SK-N-SH (cell line): ENCODE measurements around the gene SLC8A2.

Experiments
- CTCF ChIP-seq: fragments of 200-600 bp; sonication (generic); IDR thresholded peaks from 2 replicates; pipeline ENCODE4 v1.6.1; 2017; ENCODE audit warnings: antibody characterized with exemption, mild to moderate bottlenecking, moderate library complexity
- EP300 ChIP-seq, 2 experiments: IDR thresholded peaks; 2 replicates each; pipeline versions ENCODE4 v1.4.0 to v1.6.1; 2012; ENCODE audit warnings: borderline replicate concordance in 1 of 2, low read depth in 1 of 2, low read length in 1 of 2
- FOSL2 ChIP-seq: IDR thresholded peaks from 2 replicates; pipeline ENCODE4 v1.4.0; 2012; ENCODE audit warnings: low read depth, mild to moderate bottlenecking, moderate library complexity, borderline replicate concordance
- GATA2 ChIP-seq: sonication (generic); formaldehyde crosslinking; IDR thresholded peaks from 2 replicates; pipeline ENCODE4 v1.5.0; 2020; ENCODE audit warnings: mild to moderate bottlenecking, missing genetic modification reagents
- IRF3 ChIP-seq: fragments of 150-350 bp; IDR thresholded peaks from 2 replicates; pipeline ENCODE4 v1.6.1; 2016; ENCODE audit warnings: mild to moderate bottlenecking, low read depth, low read length
- POLR2AphosphoS5 ChIP-seq: IDR thresholded peaks from 2 replicates; pipeline ENCODE4 v1.6.1; 2012; ENCODE audit warnings: low read depth, low read length
- REST ChIP-seq: IDR thresholded peaks from 2 replicates; pipeline ENCODE4 v1.6.1; 2012; ENCODE audit warnings: mild to moderate bottlenecking, low read depth, low read length, moderate library complexity
- SMC3 ChIP-seq: IDR thresholded peaks from 2 replicates; pipeline ENCODE4 v1.6.1; 2012; ENCODE audit warnings: low read depth, low read length, improper control_type of control experiment
- TAF1 ChIP-seq: IDR thresholded peaks from 2 replicates; pipeline ENCODE4 v1.6.1; 2012; ENCODE audit warnings: low read depth, mild to moderate bottlenecking, low read length, moderate library complexity, borderline replicate concordance
- TEAD4 ChIP-seq: IDR thresholded peaks from 2 replicates; pipeline ENCODE4 v1.4.0; 2012; ENCODE audit warnings: mild to moderate bottlenecking, borderline replicate concordance; ENCODE audit not compliant: insufficient read depth

- TF ChIP-seq SMC3 = no peak
- no peak for TF ChIP-seq TAF1
- no peak for TF ChIP-seq REST
- TF ChIP-seq POLR2AphosphoS5 = no peak
- no peak for TF ChIP-seq EP300 (IDR thresholded peaks at IDR 0.05; ENCODE audit: borderline replicate concordance in 1 of 2, low read depth in 1 of 2, low read length in 1 of 2)
- TF ChIP-seq IRF3 = no peak
- no peak for TF ChIP-seq TEAD4
- TF ChIP-seq FOSL2 = no peak
- no peak for TF ChIP-seq CTCF
- no peak; the same call in 1 of the 2 replicates for TF ChIP-seq GATA2
Observed at GRCh38 chr19:47438793-47439220, 32.9 kb downstream of the SLC8A2 start.
